Mesendoderm (in vitro differentiated cells): ENCODE results near the gene SAMD4B.

Experiments used
- DNase-seq: peaks from one replicate; pipeline ENCODE4 v3.0.0; 2013
- H2AK5ac ChIP-seq: 2 replicates; pipeline ENCODE4 v1.6.1; 2013; ENCODE audit warnings: low read length, inconsistent platforms
- H2BK120ac ChIP-seq: 2 replicates; pipeline ENCODE4 v1.6.1; 2013; ENCODE audit warnings: low read depth, mild to moderate bottlenecking, low read length, moderate library complexity, mixed read lengths
- H2BK15ac ChIP-seq: replicated peaks from 2 replicates; pipeline ENCODE4 v1.6.1; 2013; ENCODE audit warnings: low read depth, mild to moderate bottlenecking, moderate library complexity
- H2BK5ac ChIP-seq: 2 replicates; pipeline ENCODE4 v1.6.1; 2013; ENCODE audit warnings: low read length, inconsistent platforms
- H3K18ac ChIP-seq: 2 replicates; pipeline ENCODE4 v1.6.1; 2013; ENCODE audit warnings: mild to moderate bottlenecking, low read length, mixed read lengths
- H3K23ac ChIP-seq: one replicate; pipeline ENCODE4 v1.6.1; 2013; ENCODE audit warnings: low read length
- H3K27ac ChIP-seq: 2 replicates; pipeline ENCODE4 v1.5.1; 2013; ENCODE audit warnings: low read depth, mild to moderate bottlenecking, inconsistent platforms, low read length, moderate library complexity
- H3K27me3 ChIP-seq: 2 replicates; pipeline ENCODE4 v1.6.1; 2013; ENCODE audit warnings: low read length, control low read depth, mild to moderate bottlenecking, inconsistent platforms; ENCODE audit not compliant: insufficient read depth, poor library complexity
- H3K36me3 ChIP-seq: 2 replicates; pipeline ENCODE4 v1.6.1; 2013; ENCODE audit warnings: low read length, inconsistent platforms; ENCODE audit not compliant: control insufficient read depth, insufficient read depth
- H3K4ac ChIP-seq: one replicate; pipeline ENCODE4 v1.6.1; 2013; ENCODE audit warnings: low read depth, mild to moderate bottlenecking, low read length, moderate library complexity
- H3K4me1 ChIP-seq: 2 replicates; pipeline ENCODE4 v1.6.1; 2013; ENCODE audit warnings: low read depth, low read length, inconsistent platforms; ENCODE audit not compliant: control insufficient read depth
- H3K4me2 ChIP-seq: 2 replicates; pipeline ENCODE4 v1.6.1; 2013; ENCODE audit warnings: low read length
- H3K4me3 ChIP-seq: 2 replicates; pipeline ENCODE4 v1.5.1; 2013; ENCODE audit warnings: mild to moderate bottlenecking, low read length
- H3K56ac ChIP-seq: one replicate; pipeline ENCODE4 v1.6.1; 2013; ENCODE audit warnings: low read length
- H3K79me1 ChIP-seq: 2 replicates; pipeline ENCODE4 v1.6.1; 2013; ENCODE audit warnings: low read length, inconsistent platforms
- H3K79me2 ChIP-seq: 2 replicates; pipeline ENCODE4 v1.6.1; 2013; ENCODE audit warnings: mild to moderate bottlenecking, low read length; ENCODE audit not compliant: control insufficient read depth, insufficient read depth
- H3K9ac ChIP-seq: 2 replicates; pipeline ENCODE4 v1.6.1; 2013; ENCODE audit warnings: low read length, inconsistent platforms
- H4K5ac ChIP-seq: one replicate; pipeline ENCODE4 v1.6.1; 2013; ENCODE audit warnings: low read length
- H4K8ac ChIP-seq: one replicate; pipeline ENCODE4 v1.6.1; 2013; ENCODE audit warnings: low read depth, mild to moderate bottlenecking, control low read depth, low read length, moderate library complexity
- WGBS: extraction: QIAGEN DNeasy Blood & Tissue Kit; methylation state at CpG from one replicate; pipeline ENCODE4 v1.1.7; 2013; ENCODE audit warnings: low lambda C conversion rate, missing lambda C conversion rate; ENCODE audit not compliant: insufficient coverage; ENCODE audit errors: extremely low coverage; 5-methylcytosine and 5-hydroxymethylcytosine counted together

SAMD4B gene

DNA sequence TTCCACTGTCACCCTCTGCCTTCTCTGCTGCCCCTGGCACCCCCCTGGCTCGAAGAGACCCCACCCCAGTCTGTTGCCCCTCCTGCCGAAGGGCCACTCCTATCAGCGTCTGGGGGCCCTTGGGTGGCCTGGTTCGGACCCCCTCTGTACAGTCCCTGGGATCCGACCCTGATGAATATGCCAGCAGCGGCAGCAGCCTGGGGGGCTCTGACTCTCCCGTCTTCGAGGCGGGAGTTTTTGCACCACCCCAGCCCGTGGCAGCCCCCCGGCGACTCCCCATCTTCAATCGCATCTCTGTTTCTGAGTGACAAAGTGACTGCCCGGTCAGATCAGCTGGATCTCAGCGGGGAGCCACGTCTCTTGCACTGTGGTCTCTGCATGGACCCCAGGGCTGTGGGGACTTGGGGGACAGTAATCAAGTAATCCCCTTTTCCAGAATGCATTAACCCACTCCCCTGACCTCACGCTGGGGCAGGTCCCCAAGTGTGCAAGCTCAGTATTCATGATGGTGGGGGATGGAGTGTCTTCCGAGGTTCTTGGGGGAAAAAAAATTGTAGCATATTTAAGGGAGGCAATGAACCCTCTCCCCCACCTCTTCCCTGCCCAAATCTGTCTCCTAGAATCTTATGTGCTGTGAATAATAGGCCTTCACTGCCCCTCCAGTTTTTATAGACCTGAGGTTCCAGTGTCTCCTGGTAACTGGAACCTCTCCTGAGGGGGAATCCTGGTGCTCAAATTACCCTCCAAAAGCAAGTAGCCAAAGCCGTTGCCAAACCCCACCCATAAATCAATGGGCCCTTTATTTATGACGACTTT is 66.4 kb downstream of the SAMD4B start:
- Histone ChIP-seq H2BK15ac (no peak overlapping the region), H2BK120ac (no peak overlapping the region), H4K8ac (no peak overlapping the region), H3K4me2 (peak overlapping the region; percentile 38), H3K4me3 (no peak overlapping the region), H3K23ac (no peak overlapping the region), H3K56ac (peak overlapping the region; percentile 65), H2BK5ac (no peak overlapping the region), H4K5ac (no peak overlapping the region), H3K4ac (no peak overlapping the region), H3K36me3 (no peaks in the 10 kb centered on the region), H3K27ac (no peak overlapping the region), H3K18ac (no peak overlapping the region), H2AK5ac (peak overlapping the region; percentile 88), H3K79me2 (peaks cover 27% of the 10 kb centered on the region), H3K9ac (peak overlapping the region; percentile 99), H3K4me1 (peaks cover 13% of the 10 kb centered on the region), H3K27me3 (no peaks in the 10 kb centered on the region), H3K79me1 (no peaks in the 10 kb centered on the region)
- no peak for DNase-seq
- WGBS, result no CpG with 5 or more reads among the region's 20 CpGs

GRCh38 chr19:39409208-39410016 is 67.2 kb downstream of the SAMD4B start:
- peak overlapping the region; percentile 88 for H2BK120ac ChIP-seq
- peak overlapping the region; percentile 37 for H3K4me3 ChIP-seq
- H3K79me1 ChIP-seq, result peaks cover 2% of the 10 kb centered on the region
- peak overlapping the region; percentile 62 for H3K4ac ChIP-seq
- H3K4me1 ChIP-seq, result peaks cover 13% of the 10 kb centered on the region
- H4K8ac ChIP-seq, result peak overlapping the region; percentile 90
- no peak overlapping the region for H2BK15ac ChIP-seq
- no peak overlapping the region for H3K23ac ChIP-seq
- WGBS, result no CpG with 5 or more reads among the region's 52 CpGs
- no peaks in the 10 kb centered on the region for H3K36me3 ChIP-seq
- H3K56ac ChIP-seq, result peak overlapping the region; percentile 73
- H3K27ac ChIP-seq, result peak overlapping the region; percentile 92
- H3K9ac ChIP-seq, result peak overlapping the region; percentile 92
- peaks cover 35% of the 10 kb centered on the region for H3K79me2 ChIP-seq
- H2AK5ac ChIP-seq, result no peak overlapping the region
- H3K18ac ChIP-seq, result peak overlapping the region; percentile 98
- peak overlapping the region; percentile 91 for H2BK5ac ChIP-seq
- peak; percentile 94 for DNase-seq
- H3K27me3 ChIP-seq, result no peaks in the 10 kb centered on the region
- H4K5ac ChIP-seq, result no peak overlapping the region
- H3K4me2 ChIP-seq, result peak overlapping the region; percentile 78

DNA sequence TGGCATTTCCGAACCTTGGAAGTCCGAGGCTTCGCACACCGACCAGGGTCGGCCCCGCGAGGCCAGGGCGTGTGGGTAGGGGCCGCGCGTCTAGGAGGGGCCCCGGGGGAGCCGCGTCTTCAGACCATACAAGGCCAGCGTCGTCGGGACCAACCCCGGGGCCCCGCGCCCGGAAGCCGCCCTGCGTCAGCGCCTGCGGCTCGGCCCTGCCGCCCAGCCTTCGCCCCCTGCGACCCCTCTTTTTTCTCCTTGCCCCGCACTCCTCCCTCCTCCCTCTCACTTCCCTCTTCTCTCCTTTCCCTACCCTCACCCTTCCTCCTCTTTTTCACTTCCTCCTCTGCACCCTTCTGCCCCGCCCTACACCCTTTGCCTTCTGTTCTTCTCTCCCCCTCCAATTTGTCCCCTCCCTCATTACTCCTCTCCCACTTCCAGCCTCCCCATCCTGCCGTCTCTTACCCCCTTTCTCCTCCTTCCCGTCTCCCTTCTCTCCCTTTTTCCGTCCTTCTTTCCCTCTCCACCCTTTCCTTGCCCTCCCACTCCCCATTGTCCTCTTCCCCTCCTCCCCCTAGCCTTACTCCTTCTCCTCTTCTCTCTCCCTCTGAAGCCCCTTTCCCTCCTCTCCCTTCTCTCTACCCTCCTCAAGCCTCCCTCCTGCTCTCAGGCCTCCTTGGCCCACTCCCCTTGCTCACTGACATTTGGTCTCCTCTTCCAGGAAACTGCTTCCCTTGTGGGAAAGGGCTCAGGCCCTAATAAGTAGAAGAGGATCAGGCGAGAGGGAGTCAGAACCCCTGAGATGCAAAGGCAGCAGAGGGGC is 68.0 kb downstream of the SAMD4B start:
- H2BK15ac ChIP-seq, result no peak overlapping the region
- H4K5ac ChIP-seq, result no peak overlapping the region
- peak; percentile 73 for DNase-seq
- peak overlapping the region; percentile 62 for H3K4ac ChIP-seq
- H3K4me1 ChIP-seq, result peaks cover 16% of the 10 kb centered on the region
- peak overlapping the region; percentile 11 for H3K4me3 ChIP-seq
- no peak overlapping the region for H3K23ac ChIP-seq
- peak overlapping the region; percentile 98 for H3K18ac ChIP-seq
- H3K27me3 ChIP-seq, result no peaks in the 10 kb centered on the region
- WGBS, result no CpG with 5 or more reads among the region's 35 CpGs
- H3K79me2 ChIP-seq, result peaks cover 43% of the 10 kb centered on the region
- peak overlapping the region; percentile 88 for H2BK120ac ChIP-seq
- H2AK5ac ChIP-seq, result peak overlapping the region; percentile 4
- peak overlapping the region; percentile 90 for H4K8ac ChIP-seq
- H3K9ac ChIP-seq, result peak overlapping the region; percentile 92
- H3K36me3 ChIP-seq, result no peaks in the 10 kb centered on the region
- peaks cover 9% of the 10 kb centered on the region for H3K79me1 ChIP-seq
- peak overlapping the region; percentile 73 for H3K56ac ChIP-seq
- peak overlapping the region; percentile 78 for H3K4me2 ChIP-seq
- peak overlapping the region; percentile 91 for H2BK5ac ChIP-seq
- peak overlapping the region; percentile 92 for H3K27ac ChIP-seq

GRCh38 chr19:39410831-39411080 is 68.5 kb downstream of the SAMD4B start:
- WGBS, result no CpG with 5 or more reads among the region's 1 CpG
- Histone ChIP-seq H3K27ac (peak overlapping the region; percentile 7), H3K4me3 (no peak overlapping the region)

DNA sequence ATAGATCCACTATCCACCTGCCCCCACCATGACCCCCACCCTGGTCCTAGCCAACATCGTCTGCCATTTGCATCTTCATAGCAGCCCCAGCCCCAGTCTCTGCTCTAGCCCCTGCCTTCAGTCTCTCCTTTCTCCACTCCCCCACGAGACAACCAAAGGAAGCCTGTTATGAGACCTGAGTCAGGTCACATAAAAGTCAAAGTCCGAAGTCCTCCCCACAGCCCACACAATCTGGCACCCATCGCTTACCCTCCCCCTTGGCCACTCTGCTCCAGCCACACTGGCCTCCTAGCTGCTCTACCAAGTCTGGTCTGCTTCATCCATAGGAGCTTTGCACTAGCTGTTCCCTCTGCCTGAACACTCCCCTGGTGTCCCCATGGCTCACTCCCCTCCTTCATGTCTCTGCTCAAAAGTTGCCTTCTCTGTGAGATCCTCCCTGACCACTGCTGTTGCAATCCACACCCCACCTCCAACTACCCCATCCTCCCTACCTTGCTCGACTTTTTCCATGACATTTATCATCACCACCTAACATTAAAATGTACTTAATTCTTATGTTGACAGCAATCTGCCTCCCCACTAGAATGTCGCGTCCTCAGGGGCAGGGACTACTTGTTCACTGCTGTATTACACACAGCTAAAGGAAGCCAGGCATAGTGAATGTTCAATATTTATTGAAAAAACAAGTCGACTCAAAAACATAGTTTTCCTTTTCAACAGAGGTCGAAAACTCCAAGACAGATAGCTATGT is 69.0 kb downstream of the SAMD4B start:
- Histone ChIP-seq H2BK120ac (no peak overlapping the region), H3K56ac (peak overlapping the region; percentile 76), H3K79me2 (peaks cover 51% of the 10 kb centered on the region), H2AK5ac (peak overlapping the region; percentile 66), H3K27me3 (no peaks in the 10 kb centered on the region), H3K9ac (peak overlapping the region; percentile 92), H3K4me3 (no peak overlapping the region), H2BK15ac (no peak overlapping the region), H3K4me1 (peaks cover 16% of the 10 kb centered on the region), H2BK5ac (no peak overlapping the region), H3K18ac (no peak overlapping the region), H4K8ac (no peak overlapping the region), H3K27ac (peak overlapping the region; percentile 7), H3K36me3 (no peaks in the 10 kb centered on the region), H3K23ac (no peak overlapping the region), H3K79me1 (peaks cover 15% of the 10 kb centered on the region), H3K4ac (no peak overlapping the region), H4K5ac (no peak overlapping the region), H3K4me2 (peak overlapping the region; percentile 21)
- WGBS, result 100% methylated on average over 1 of the region's 9 CpGs
- DNase-seq, result peak; percentile 42

More at GRCh38 chr19:39410831-39411080, 68.5 kb downstream of the SAMD4B start:
- peaks cover 12% of the 10 kb centered on the region for H3K79me1 ChIP-seq
- H3K36me3 ChIP-seq, result no peaks in the 10 kb centered on the region
- peaks cover 16% of the 10 kb centered on the region for H3K4me1 ChIP-seq
- H3K4me2 ChIP-seq, result peak overlapping the region; percentile 78
- no peak overlapping the region for H3K23ac ChIP-seq
- H3K79me2 ChIP-seq, result peaks cover 46% of the 10 kb centered on the region
- H4K8ac ChIP-seq, result no peak overlapping the region
- H2AK5ac ChIP-seq, result no peak overlapping the region
- H4K5ac ChIP-seq, result no peak overlapping the region
- no peak overlapping the region for H2BK5ac ChIP-seq
- H3K27me3 ChIP-seq, result no peaks in the 10 kb centered on the region
- peak overlapping the region; percentile 44 for H3K4ac ChIP-seq
- peak overlapping the region; percentile 92 for H3K9ac ChIP-seq
- no peak overlapping the region for H2BK15ac ChIP-seq
- H3K56ac ChIP-seq, result peak overlapping the region; percentile 73
- peak overlapping the region; percentile 43 for H3K18ac ChIP-seq
- no peak overlapping the region for H2BK120ac ChIP-seq
- DNase-seq, result no peak
